Glutamatergic neuron (in vitro differentiated cells): Measurements from ENCODE around the gene RAD51B. TPM values are rescaled to one million over a fixed set of nuclear protein-coding genes. Genes with fewer than 3 reads are reported as not detected.

Experiments
- DNase-seq: peaks from one replicate; pipeline ENCODE4 v3.0.0; 2022
- H3K27ac Mint-ChIP-seq: one replicate; pipeline ENCODE4 v1.8.0; 2020; ENCODE audit warnings: mild to moderate bottlenecking, mixed read lengths, inconsistent platforms; ENCODE audit not compliant: unreplicated experiment
- H3K27me3 Mint-ChIP-seq: one replicate; pipeline ENCODE4 v1.8.0; 2020; ENCODE audit warnings: mild to moderate bottlenecking, moderate library complexity, mixed read lengths, inconsistent platforms; ENCODE audit not compliant: unreplicated experiment
- H3K36me3 Mint-ChIP-seq: one replicate; pipeline ENCODE4 v1.8.0; 2020; ENCODE audit warnings: mild to moderate bottlenecking, mixed read lengths, inconsistent platforms; ENCODE audit not compliant: unreplicated experiment
- H3K4me1 Mint-ChIP-seq: one replicate; pipeline ENCODE4 v1.8.0; 2020; ENCODE audit warnings: mild to moderate bottlenecking, low read depth, mixed read lengths, inconsistent platforms; ENCODE audit not compliant: unreplicated experiment
- H3K4me3 Mint-ChIP-seq: one replicate; pipeline ENCODE4 v1.8.0; 2020; ENCODE audit warnings: mild to moderate bottlenecking, mixed read lengths, inconsistent platforms; ENCODE audit not compliant: unreplicated experiment
- H3K9me3 Mint-ChIP-seq: one replicate; pipeline ENCODE4 v1.8.0; 2020; ENCODE audit warnings: mild to moderate bottlenecking, moderate library complexity, mixed read lengths, inconsistent platforms; ENCODE audit not compliant: unreplicated experiment
- CTCF ChIP-seq: fragments of 200-600 bp; sonication (generic); IDR thresholded peaks from one replicate; pipeline ENCODE4 v1.5.0; 2021; ENCODE audit not compliant: partially characterized antibody, unreplicated experiment
- total RNA-seq: library from RNA; stranded (reverse); fragmentation: NEBNext Ultra II Directional; extraction: Animal tissue kit (Norgen Biotek cat#: 25700); gene quantifications from one replicate; pipeline ENCODE4 v1.2.1, GENCODE V29; 2021; ENCODE audit not compliant: unreplicated experiment

The RAD51B gene
- total RNA-seq, 1 donor from 2014 or later, result 9.7 TPM

GRCh38 chr14:67970923-67971322 lies 151.3 kb downstream of the RAD51B start:
- Mint-ChIP-seq H3K9me3 (no peaks in the 10 kb centered on the region), H3K4me3 (no peak overlapping the region), H3K36me3 (no peaks in the 10 kb centered on the region), H3K27ac (no peak overlapping the region), H3K4me1 (no peaks in the 10 kb centered on the region), H3K27me3 (no peaks in the 10 kb centered on the region)
- no peak for DNase-seq
- no peak for TF ChIP-seq CTCF

GRCh38 chr14:67971627-67972625 lies 152.3 kb downstream of the RAD51B start:
- Mint-ChIP-seq H3K4me3 (no peak overlapping the region), H3K27me3 (no peaks in the 10 kb centered on the region), H3K9me3 (no peaks in the 10 kb centered on the region), H3K4me1 (no peaks in the 10 kb centered on the region), H3K36me3 (no peaks in the 10 kb centered on the region), H3K27ac (no peak overlapping the region)
- no peak for DNase-seq
- no peak for TF ChIP-seq CTCF

GRCh38 chr14:67973436-67973835 lies 153.9 kb downstream of the RAD51B start:
- Mint-ChIP-seq H3K27ac (no peak overlapping the region), H3K4me1 (no peaks in the 10 kb centered on the region), H3K4me3 (no peak overlapping the region), H3K9me3 (no peaks in the 10 kb centered on the region), H3K27me3 (no peaks in the 10 kb centered on the region), H3K36me3 (no peaks in the 10 kb centered on the region)
- DNase-seq, result no peak
- no peak for TF ChIP-seq CTCF

- TF ChIP-seq CTCF, result no peak
- DNase-seq, result no peak
- no peaks in the 10 kb centered on the region for H3K36me3 Mint-ChIP-seq
- H3K4me3 Mint-ChIP-seq, result no peak overlapping the region
- no peaks in the 10 kb centered on the region for H3K9me3 Mint-ChIP-seq
- no peaks in the 10 kb centered on the region for H3K27me3 Mint-ChIP-seq
- H3K4me1 Mint-ChIP-seq, result no peaks in the 10 kb centered on the region
- no peak overlapping the region for H3K27ac Mint-ChIP-seq
These were observed 155.9 kb downstream of the RAD51B start for GRCh38 chr14:67975470-67975869.

GRCh38 chr14:67977434-67978034 lies 158.0 kb downstream of the RAD51B start:
- Mint-ChIP-seq H3K27ac (no peak overlapping the region), H3K27me3 (no peaks in the 10 kb centered on the region), H3K4me1 (no peaks in the 10 kb centered on the region), H3K4me3 (no peak overlapping the region), H3K9me3 (no peaks in the 10 kb centered on the region), H3K36me3 (no peaks in the 10 kb centered on the region)
- no peak for TF ChIP-seq CTCF
- no peak for DNase-seq
